Measurements from ENCODE around the gene TTLL5.

TTLL5 gene

DNA sequence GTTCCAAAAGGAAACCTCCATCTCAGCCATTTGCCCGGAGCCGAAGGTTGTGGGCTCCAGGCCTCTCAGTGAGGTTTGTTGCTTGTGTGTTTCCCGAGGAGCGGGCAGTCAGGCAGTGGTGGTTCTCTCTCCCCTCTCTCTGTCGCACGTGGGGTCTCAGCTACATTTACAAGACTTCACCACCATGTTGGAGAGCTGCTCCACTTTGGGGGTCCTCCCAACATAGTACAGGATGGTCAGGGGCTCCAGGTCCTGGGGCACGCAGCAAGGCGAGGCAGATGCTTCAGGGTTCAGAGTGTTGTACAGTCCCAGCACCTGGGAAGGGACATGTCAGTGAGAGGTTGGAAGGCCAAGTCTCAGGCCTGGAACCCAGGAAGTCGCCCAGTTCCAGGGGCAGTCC lies 298.0 kb downstream of the TTLL5 start:
- TF ChIP-seq POLR2AphosphoS5 (IDR thresholded peaks at IDR 0.05; ENCODE audit: low read depth) (no peak), REST (IDR thresholded peaks at IDR 0.05; ENCODE audit: insufficient replicate concordance, low read depth) (no peak), GABPA (IDR thresholded peaks at IDR 0.05; ENCODE audit: low read depth) (no peak), SPI1 (IDR thresholded peaks at IDR 0.05; ENCODE audit: borderline replicate concordance, low read depth) (no peak), CTCF (IDR thresholded peaks at IDR 0.05; ENCODE audit: insufficient read depth, low read length) (no peak)
- Histone ChIP-seq H3K4me3 (replicated peaks; ENCODE audit: insufficient read depth, low read length) (no peak overlapping the region), H3K27me3 (ENCODE audit: insufficient read depth, poor library complexity, severe bottlenecking) (no peaks in the 10 kb centered on the region), H3K27ac (replicated peaks) (no peak overlapping the region)
- DNase-seq (ENCODE audit: low read depth in 1 of 2, low spot score in 1 of 2): no peak

DNA sequence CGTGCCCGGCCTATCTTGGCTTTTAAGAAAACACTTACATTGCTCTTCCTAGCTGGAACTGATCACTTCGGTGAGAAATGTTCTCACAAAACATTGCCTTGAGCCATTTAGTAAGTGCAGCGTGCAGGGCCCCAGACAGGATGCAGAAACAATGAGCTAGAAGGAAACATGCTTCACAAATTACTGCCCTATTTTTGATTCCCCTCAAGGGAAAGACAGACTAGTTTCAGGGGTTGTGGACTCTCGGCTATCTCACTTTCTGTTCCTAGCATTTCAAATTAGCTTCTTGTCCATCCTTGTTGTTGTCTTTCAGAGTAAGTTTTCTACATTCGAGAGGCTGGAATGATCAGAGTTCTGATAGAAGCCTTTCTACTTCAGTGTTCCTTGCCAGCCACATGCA lies 299.2 kb downstream of the TTLL5 start:
- H3K27me3 ChIP-seq (ENCODE audit: insufficient read depth, poor library complexity, severe bottlenecking): no peaks in the 10 kb centered on the region
- H3K4me3 ChIP-seq (replicated peaks; ENCODE audit: insufficient read depth, low read length): no peak overlapping the region
- H3K27ac ChIP-seq (replicated peaks): no peak overlapping the region
- DNase-seq (ENCODE audit: low read depth in 1 of 2, low spot score in 1 of 2): no peak
- TF ChIP-seq POLR2AphosphoS5 (IDR thresholded peaks at IDR 0.05; ENCODE audit: low read depth) (no peak), SPI1 (IDR thresholded peaks at IDR 0.05; ENCODE audit: borderline replicate concordance, low read depth) (no peak), REST (IDR thresholded peaks at IDR 0.05; ENCODE audit: insufficient replicate concordance, low read depth) (no peak)

GRCh38 chr14:75961662-75962061 lies 300.6 kb downstream of the TTLL5 start:
- no peak for DNase-seq (ENCODE audit: low read depth in 1 of 2, low spot score in 1 of 2)
- Histone ChIP-seq H3K4me3 (replicated peaks; ENCODE audit: insufficient read depth, low read length) (no peak overlapping the region), H3K27ac (replicated peaks) (no peak overlapping the region), H3K27me3 (ENCODE audit: insufficient read depth, poor library complexity, severe bottlenecking) (no peaks in the 10 kb centered on the region)
- TF ChIP-seq GABPA (IDR thresholded peaks at IDR 0.05; ENCODE audit: low read depth): no peak
- no peak for TF ChIP-seq CTCF (IDR thresholded peaks at IDR 0.05; ENCODE audit: insufficient read depth, low read length)
- no peak for TF ChIP-seq REST (IDR thresholded peaks at IDR 0.05; ENCODE audit: insufficient replicate concordance, low read depth)
- no peak for TF ChIP-seq POLR2AphosphoS5 (IDR thresholded peaks at IDR 0.05; ENCODE audit: low read depth)
- TF ChIP-seq SPI1 (IDR thresholded peaks at IDR 0.05; ENCODE audit: borderline replicate concordance, low read depth): no peak

GRCh38 chr14:75967866-75968265 lies 306.8 kb downstream of the TTLL5 start:
- TF ChIP-seq GABPA (IDR thresholded peaks at IDR 0.05; ENCODE audit: low read depth) (no peak), SPI1 (IDR thresholded peaks at IDR 0.05; ENCODE audit: borderline replicate concordance, low read depth) (no peak), REST (IDR thresholded peaks at IDR 0.05; ENCODE audit: insufficient replicate concordance, low read depth) (no peak), CTCF (IDR thresholded peaks at IDR 0.05; ENCODE audit: insufficient read depth, low read length) (no peak), POLR2AphosphoS5 (IDR thresholded peaks at IDR 0.05; ENCODE audit: low read depth) (no peak)
- Histone ChIP-seq H3K27ac (replicated peaks) (no peak overlapping the region), H3K4me3 (replicated peaks; ENCODE audit: insufficient read depth, low read length) (no peak overlapping the region), H3K27me3 (ENCODE audit: insufficient read depth, poor library complexity, severe bottlenecking) (no peaks in the 10 kb centered on the region)
- DNase-seq (ENCODE audit: low read depth in 1 of 2, low spot score in 1 of 2): no peak
